Articular chondrocyte of knee joint (primary cell): ENCODE data around the gene FAM47B. TPM values are rescaled to one million over a fixed set of nuclear protein-coding genes. Genes with fewer than 3 reads are reported as not detected.

Source experiments
- total RNA-seq: library from RNA; depleted of rRNA; stranded (reverse); fragments of >200 nt; gene quantifications from 2 replicates; pipeline ENCODE4 v1.2.3, GENCODE V29; 2012

The FAM47B gene
- not detected in 2 replicates for total RNA-seq

GRCh38 chrX:34942496-34942895 is at the start of gene FAM47B:
Gene FAM47B (plus strand): TSS chrX:34942796. CDS start chrX:34942832, 36 bp downstream.

